ENCODE results near the gene MRPL44.

DNA sequence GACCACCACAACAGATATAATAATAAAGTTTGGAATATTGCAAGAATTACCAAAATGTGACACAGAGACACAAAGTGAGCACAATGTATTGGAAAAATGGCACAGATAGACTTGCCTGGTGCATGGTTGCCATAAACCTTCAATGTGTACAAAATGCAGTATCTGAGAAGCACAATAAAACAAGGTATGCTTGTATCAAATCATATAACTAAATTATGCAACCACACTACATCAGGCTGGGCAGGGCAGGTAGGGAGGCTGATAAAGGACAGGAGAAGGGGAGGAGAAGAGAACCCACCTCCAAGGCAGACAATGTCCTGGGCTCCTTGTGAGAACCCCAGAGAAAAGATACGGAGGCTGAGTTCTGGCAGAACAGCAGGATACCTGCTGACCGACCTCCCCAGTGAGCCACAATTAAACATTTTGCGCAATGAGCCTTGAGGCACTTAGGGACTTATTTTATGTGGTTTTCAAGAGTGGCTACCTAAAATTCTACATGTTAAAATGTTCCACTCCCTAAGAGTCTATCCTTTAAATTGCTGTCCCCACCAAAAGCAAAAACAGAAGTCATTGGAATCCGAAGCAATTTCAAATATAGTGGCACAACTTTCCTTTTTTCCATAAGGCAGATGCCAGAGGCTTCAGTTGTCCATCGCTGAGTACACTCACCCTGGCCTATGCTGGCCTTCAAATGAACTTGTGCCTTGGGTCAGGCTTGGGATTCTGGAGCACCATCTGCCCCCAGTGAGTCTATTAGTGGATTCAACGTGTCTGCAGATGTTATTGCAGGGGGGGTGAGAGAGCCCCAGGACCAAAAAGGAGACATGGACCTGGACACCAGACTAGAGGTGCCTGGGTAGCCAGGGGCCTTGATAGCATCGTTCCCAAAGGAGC lies 28.9 kb upstream of the MRPL44 start:
- TF ChIP-seq POLR2AphosphoS5 (IDR thresholded peaks at IDR 0.05; ENCODE audit: low read depth, low read length) (no peak), TAF1 (IDR thresholded peaks at IDR 0.05; ENCODE audit: borderline replicate concordance, insufficient read depth, low read length) (no peak)
- TF ChIP-seq, protein P1, sequence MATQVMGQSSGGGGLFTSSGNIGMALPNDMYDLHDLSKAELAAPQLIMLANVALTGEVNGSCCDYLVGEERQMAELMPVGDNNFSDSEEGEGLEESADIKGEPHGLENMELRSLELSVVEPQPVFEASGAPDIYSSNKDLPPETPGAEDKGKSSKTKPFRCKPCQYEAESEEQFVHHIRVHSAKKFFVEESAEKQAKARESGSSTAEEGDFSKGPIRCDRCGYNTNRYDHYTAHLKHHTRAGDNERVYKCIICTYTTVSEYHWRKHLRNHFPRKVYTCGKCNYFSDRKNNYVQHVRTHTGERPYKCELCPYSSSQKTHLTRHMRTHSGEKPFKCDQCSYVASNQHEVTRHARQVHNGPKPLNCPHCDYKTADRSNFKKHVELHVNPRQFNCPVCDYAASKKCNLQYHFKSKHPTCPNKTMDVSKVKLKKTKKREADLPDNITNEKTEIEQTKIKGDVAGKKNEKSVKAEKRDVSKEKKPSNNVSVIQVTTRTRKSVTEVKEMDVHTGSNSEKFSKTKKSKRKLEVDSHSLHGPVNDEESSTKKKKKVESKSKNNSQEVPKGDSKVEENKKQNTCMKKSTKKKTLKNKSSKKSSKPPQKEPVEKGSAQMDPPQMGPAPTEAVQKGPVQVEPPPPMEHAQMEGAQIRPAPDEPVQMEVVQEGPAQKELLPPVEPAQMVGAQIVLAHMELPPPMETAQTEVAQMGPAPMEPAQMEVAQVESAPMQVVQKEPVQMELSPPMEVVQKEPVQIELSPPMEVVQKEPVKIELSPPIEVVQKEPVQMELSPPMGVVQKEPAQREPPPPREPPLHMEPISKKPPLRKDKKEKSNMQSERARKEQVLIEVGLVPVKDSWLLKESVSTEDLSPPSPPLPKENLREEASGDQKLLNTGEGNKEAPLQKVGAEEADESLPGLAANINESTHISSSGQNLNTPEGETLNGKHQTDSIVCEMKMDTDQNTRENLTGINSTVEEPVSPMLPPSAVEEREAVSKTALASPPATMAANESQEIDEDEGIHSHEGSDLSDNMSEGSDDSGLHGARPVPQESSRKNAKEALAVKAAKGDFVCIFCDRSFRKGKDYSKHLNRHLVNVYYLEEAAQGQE (IDR thresholded peaks at IDR 0.05; ENCODE audit: insufficient read depth in 1 of 2, low read depth in 2 of 2, low read length in 2 of 2), result no peak
